ENCODE results near the gene NEGR1. TPM values are rescaled to one million over a fixed set of nuclear protein-coding genes. Genes with fewer than 3 reads are reported as not detected.

The NEGR1 gene
- total RNA-seq, 4 donors from 2014 or later: 7.0 to 10.0 (median 8.1) TPM

DNA sequence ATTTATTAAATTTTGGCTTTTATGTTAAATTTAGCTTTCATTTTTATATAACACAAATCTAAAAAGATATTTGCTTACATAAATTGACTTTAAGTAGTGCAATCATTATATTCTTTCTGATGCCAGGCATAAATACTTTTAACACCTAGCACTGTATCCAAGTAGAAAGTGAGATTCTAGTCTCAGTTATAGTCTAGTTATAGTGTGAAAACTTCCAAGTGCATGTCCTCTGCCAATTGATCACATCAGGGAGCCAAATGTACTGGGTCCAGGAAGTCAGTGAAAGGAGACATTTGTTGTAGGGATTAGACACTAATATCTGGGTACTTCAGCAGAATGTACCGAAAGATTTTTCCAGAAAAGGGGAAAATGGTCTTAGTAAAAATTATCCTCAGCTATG lies 910.8 kb downstream of the NEGR1 start:
- no peak for DNase-seq
- WGBS, 2 donors (ENCODE audit: low coverage in 1 of 2): 75% methylated on average over 1 of the region's 1 CpG; no CpG with 5 or more reads in 1 of the 2 donors
- no peak overlapping the region for H3K27ac ChIP-seq
- no peaks in the 10 kb centered on the region for H3K9me3 ChIP-seq
- H3K27me3 ChIP-seq: no peaks in the 10 kb centered on the region
- intact Hi-C loops (cut with DNase I; ENCODE audit: low total_unique reads) (no loop called here), in situ Hi-C loops (cut with MboI; ENCODE audit: low pct_ligation_motif_present in 1 of 4, low pct_unique_long_range_greater_than_20kb in 1 of 4, low sequenced_read_pairs in 3 of 4) (no loop called here)
- H3K4me1 ChIP-seq: no peaks in the 10 kb centered on the region
- H3K4me3 ChIP-seq: no peak overlapping the region
- no peaks in the 10 kb centered on the region for H3K36me3 ChIP-seq
- TF ChIP-seq POLR2A (IDR thresholded peaks at IDR 0.05) (no peak), EP300 (IDR thresholded peaks at IDR 0.05; ENCODE audit: low read depth) (no peak)

- no peaks in the 10 kb centered on the region for H3K27me3 ChIP-seq
- DNase-seq: no peak
- no peaks in the 10 kb centered on the region for H3K9me3 ChIP-seq
- in situ Hi-C loops (cut with MboI; ENCODE audit: low pct_ligation_motif_present in 1 of 4, low pct_unique_long_range_greater_than_20kb in 1 of 4, low sequenced_read_pairs in 3 of 4): no loop called here
- peaks cover 0 to 8% (median 1%) of the 10 kb centered on the region in 4 donors for H3K4me1 ChIP-seq
- H3K36me3 ChIP-seq: no peaks in the 10 kb centered on the region
- no peak overlapping the region for H3K27ac ChIP-seq
- TF ChIP-seq CTCF (IDR thresholded peaks at IDR 0.05) (no peak), EP300 (IDR thresholded peaks at IDR 0.05; ENCODE audit: low read depth) (no peak), POLR2A (IDR thresholded peaks at IDR 0.05) (no peak), POLR2AphosphoS5 (IDR thresholded peaks at IDR 0.05) (no peak)
- no peak overlapping the region for H3K4me3 ChIP-seq
- 84 to 100% methylated on average over 1 to 2 of the region's 2 CpGs for WGBS, 2 donors (ENCODE audit: low coverage in 1 of 2)
- intact Hi-C loops (cut with DNase I; ENCODE audit: low total_unique reads): no loop called here
These were observed 918.1 kb downstream of the NEGR1 start for GRCh38 chr1:71364236-71364635.

DNA sequence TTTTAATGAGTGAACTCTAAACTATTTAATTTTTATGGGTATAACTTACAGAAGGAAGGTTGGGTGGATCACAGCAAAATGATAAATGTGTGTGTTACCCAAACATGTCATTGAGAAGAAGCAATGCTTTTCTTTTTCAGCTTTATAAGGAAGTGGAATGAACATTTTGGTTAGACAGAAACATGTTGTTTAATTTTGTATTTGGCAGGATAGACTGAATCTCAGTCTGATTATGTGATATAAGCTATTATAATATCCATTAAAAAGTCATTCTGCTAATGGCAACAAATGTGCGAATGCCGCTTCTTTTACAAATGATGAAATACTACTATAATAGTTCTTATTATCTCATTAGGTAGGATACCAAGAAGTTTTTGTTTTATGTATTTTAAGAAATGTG lies 919.6 kb downstream of the NEGR1 start:
- TF ChIP-seq CTCF (IDR thresholded peaks at IDR 0.05): no peak
- no peak for TF ChIP-seq POLR2AphosphoS5 (IDR thresholded peaks at IDR 0.05)
- no peak for TF ChIP-seq POLR2A (IDR thresholded peaks at IDR 0.05)
- TF ChIP-seq EP300 (IDR thresholded peaks at IDR 0.05; ENCODE audit: low read depth): no peak
- 83% methylated on average over 2 of the region's 2 CpGs for whole genome bisulfite sequencing, 2 donors (ENCODE audit: low coverage in 1 of 2)
- intact Hi-C loops (cut with DNase I; ENCODE audit: low total_unique reads) (no loop called here), in situ Hi-C loops (cut with MboI; ENCODE audit: low pct_ligation_motif_present in 1 of 4, low pct_unique_long_range_greater_than_20kb in 1 of 4, low sequenced_read_pairs in 3 of 4) (no loop called here)
- no peak overlapping the region for H3K4me3 ChIP-seq
- no peaks in the 10 kb centered on the region for H3K27me3 ChIP-seq
- H3K4me1 ChIP-seq: peaks cover 0 to 8% (median 1%) of the 10 kb centered on the region in 4 donors
- DNase-seq: no peak
- no peaks in the 10 kb centered on the region for H3K9me3 ChIP-seq
- H3K36me3 ChIP-seq: no peaks in the 10 kb centered on the region
- H3K27ac ChIP-seq: no peak overlapping the region

- no peaks in the 10 kb centered on the region for H3K36me3 ChIP-seq
- no peak for DNase-seq
- H3K27ac ChIP-seq: no peak overlapping the region
- intact Hi-C loops (cut with DNase I; ENCODE audit: low total_unique reads): no loop called here
- TF ChIP-seq CTCF (IDR thresholded peaks at IDR 0.05) (no peak), POLR2AphosphoS5 (IDR thresholded peaks at IDR 0.05) (no peak), EP300 (IDR thresholded peaks at IDR 0.05; ENCODE audit: low read depth) (no peak), POLR2A (IDR thresholded peaks at IDR 0.05) (no peak)
- H3K4me3 ChIP-seq: no peak overlapping the region
- H3K27me3 ChIP-seq: no peaks in the 10 kb centered on the region
- H3K9me3 ChIP-seq: no peaks in the 10 kb centered on the region
- peaks cover 0 to 8% (median 1%) of the 10 kb centered on the region in 4 donors for H3K4me1 ChIP-seq
- in situ Hi-C loops (cut with MboI; ENCODE audit: low pct_ligation_motif_present in 1 of 4, low pct_unique_long_range_greater_than_20kb in 1 of 4, low sequenced_read_pairs in 3 of 4): no loop called here
- 75 to 94% methylated on average over 2 of the region's 2 CpGs for WGBS, 2 donors (ENCODE audit: low coverage in 1 of 2)
These were observed 920.3 kb downstream of the NEGR1 start for GRCh38 chr1:71362076-71362475.

GRCh38 chr1:71357708-71358107 lies 924.6 kb downstream of the NEGR1 start:
- Histone ChIP-seq H3K4me1 (no peaks in the 10 kb centered on the region), H3K27ac (no peak overlapping the region), H3K9me3 (no peaks in the 10 kb centered on the region), H3K27me3 (no peaks in the 10 kb centered on the region), H3K4me3 (no peak overlapping the region), H3K36me3 (no peaks in the 10 kb centered on the region)
- in situ Hi-C loops (cut with MboI; ENCODE audit: low pct_ligation_motif_present in 1 of 4, low pct_unique_long_range_greater_than_20kb in 1 of 4, low sequenced_read_pairs in 3 of 4): no loop called here
- WGBS, 2 donors (ENCODE audit: low coverage in 1 of 2): 94% methylated on average over 8 of the region's 9 CpGs; no CpG with 5 or more reads in 1 of the 2 donors
- intact Hi-C loops (cut with DNase I; ENCODE audit: low total_unique reads): no loop called here
- DNase-seq: no peak
- no peak for TF ChIP-seq CTCF (IDR thresholded peaks at IDR 0.05)
- no peak for TF ChIP-seq POLR2A (IDR thresholded peaks at IDR 0.05)
- no peak for TF ChIP-seq EP300 (IDR thresholded peaks at IDR 0.05; ENCODE audit: low read depth)
- TF ChIP-seq POLR2AphosphoS5 (IDR thresholded peaks at IDR 0.05): no peak

Data from transverse colon (tissue), 4 donors.